T-helper 1 cell treated with Interleukin-12 subunit alpha and Interleukin-12 subunit beta and Interleukin-4 antibody, amounts not matched to agents 30 ng/mL and 1 ng/mL, for 36 hours (primary cell): ENCODE results near the gene ANO1. TPM values are rescaled to one million over a fixed set of nuclear protein-coding genes. Genes with fewer than 3 reads are reported as not detected.

Source experiments
- intact Hi-C: fragments of 100-400 bp; cut with micrococcal nuclease; formaldehyde crosslinking; loops from one replicate; pipeline ENCODE4 v1.15.1; 2024
- total RNA-seq: library from RNA; stranded (reverse); gene quantifications from 2 replicates; pipeline ENCODE4 v1.2.3, GENCODE V29; 2022

Gene ANO1
- total RNA-seq, 1 donor from 2014 or later: not detected

- intact Hi-C loops: no loop called here
Observed at GRCh38 chr11:70159627-70160570, 81.8 kb downstream of the ANO1 start.

- intact Hi-C loops: no loop called here
Observed at GRCh38 chr11:70161043-70161625, 83.0 kb downstream of the ANO1 start.

DNA sequence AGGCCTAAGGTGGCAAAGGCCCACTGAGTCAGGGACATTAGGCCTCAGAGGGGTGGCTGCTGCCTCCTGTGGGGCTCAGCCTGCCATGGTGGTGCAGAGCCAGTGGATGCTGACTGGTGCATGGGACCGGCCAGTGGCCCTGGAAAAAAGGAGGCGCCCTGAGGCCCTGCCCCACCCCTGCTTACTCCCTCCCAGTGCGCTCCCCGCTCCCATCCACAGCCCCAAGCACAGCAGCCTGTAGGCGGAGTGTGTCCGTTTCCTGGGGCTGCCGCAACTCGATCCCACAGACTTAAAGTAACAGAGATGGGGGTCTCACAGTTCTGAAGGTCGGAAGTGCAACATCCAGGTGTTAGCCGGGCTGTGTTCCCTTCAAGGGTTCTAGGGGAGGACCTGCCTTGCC lies 86.6 kb downstream of the ANO1 start:
- intact Hi-C loops: no loop called here

DNA sequence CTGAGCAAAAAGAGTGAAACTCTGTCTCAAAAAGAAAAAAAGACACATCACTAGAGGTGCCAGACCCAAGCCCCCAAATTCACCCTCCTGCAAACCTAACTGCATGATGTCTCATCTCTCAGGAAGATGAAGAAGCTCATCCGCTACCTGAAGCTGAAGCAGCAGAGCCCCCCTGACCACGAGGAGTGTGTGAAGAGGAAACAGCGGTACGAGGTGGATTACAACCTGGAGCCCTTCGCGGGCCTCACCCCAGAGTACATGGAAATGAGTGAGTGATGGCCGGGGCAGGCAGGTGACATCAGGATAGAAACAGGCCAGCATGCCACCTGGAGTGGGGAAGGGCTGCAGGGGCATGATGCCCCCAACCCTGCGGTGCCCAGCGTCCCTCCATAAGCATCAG lies 89.0 kb downstream of the ANO1 start:
- intact Hi-C loops: no loop called here

DNA sequence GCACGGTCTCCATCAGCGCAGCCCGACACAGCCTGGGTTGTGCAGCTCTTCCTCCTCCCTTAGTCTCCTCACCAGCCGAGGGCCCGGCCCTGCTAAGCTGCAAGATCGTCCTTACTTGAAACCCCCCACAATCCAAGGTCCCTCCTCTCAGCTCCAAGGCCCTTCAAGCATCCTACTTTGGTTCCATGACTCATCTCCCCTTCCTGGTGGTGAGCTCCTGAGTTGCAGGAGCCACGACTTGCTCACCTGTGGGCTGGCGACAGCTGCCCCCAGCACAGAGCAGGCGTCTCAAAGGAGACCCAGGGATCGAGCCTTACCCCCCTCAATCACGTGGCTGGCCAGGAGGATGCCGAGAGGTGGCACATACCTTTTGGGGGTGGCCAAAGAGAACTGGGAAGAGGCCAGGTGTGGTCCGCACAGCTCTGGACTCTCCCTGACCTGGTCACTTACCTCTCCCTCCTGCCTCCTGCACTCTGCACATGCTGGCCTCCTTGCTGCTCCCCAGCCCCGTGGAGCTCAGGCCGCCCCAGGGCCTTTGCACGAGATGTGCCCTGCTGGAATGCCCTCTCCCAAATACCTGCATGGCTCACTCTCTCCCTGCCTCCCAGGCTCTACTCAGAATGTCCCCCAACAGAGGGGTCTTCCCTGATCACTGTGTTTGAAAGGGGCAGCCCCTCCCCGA lies 89.7 kb downstream of the ANO1 start:
- intact Hi-C loops: no loop called here

DNA sequence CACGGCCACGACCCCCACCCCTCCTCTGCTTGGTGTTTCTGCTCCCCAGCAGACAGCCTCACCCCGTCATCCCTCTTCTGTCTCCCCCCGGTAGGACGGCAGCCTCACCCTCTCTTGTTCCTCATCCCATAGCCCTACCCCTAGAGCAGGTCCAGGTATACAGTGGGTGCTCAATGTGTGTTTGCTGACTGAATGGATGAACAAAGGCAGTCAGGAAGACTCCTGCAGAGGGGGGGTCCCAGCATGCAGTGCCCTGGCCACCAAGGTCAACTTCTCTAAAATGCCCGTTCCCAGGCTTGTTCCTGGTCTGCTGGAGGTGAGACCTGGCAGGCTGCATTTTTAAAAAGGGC lies 90.3 kb downstream of the ANO1 start:
- intact Hi-C loops: no loop called here

- intact Hi-C loops: no loop called here
Observed at GRCh38 chr11:70169127-70169526, 91.0 kb downstream of the ANO1 start.

- intact Hi-C loops: no loop called here
Observed at GRCh38 chr11:70169632-70170031, 91.5 kb downstream of the ANO1 start.

- intact Hi-C loops: no loop called here
Observed at GRCh38 chr11:70170596-70171210, 92.6 kb downstream of the ANO1 start.

DNA sequence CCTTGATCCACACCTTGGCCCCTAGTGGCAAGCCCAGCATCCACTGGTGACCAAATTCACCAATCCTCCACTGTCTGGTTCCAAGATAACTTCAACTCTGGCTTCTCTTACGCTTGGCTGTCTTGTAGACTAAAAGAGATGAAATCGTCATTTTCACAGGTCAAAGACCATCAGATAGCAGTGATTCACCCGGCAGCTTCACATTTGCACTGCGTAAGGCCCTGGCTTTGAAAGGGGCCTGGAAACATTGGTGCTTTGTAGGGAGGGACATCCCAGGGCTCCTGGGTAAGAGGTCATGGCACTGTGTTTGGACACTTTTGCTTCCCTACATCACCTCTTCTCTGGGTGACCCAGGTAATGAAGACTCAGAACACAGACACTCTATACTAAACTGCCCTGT lies 94.9 kb downstream of the ANO1 start:
- intact Hi-C loops: no loop called here

GRCh38 chr11:70174547-70175235 lies 96.6 kb downstream of the ANO1 start:
- intact Hi-C loops: no loop called here

GRCh38 chr11:70175236-70175698 lies 97.2 kb downstream of the ANO1 start:
- intact Hi-C loops: no loop called here

DNA sequence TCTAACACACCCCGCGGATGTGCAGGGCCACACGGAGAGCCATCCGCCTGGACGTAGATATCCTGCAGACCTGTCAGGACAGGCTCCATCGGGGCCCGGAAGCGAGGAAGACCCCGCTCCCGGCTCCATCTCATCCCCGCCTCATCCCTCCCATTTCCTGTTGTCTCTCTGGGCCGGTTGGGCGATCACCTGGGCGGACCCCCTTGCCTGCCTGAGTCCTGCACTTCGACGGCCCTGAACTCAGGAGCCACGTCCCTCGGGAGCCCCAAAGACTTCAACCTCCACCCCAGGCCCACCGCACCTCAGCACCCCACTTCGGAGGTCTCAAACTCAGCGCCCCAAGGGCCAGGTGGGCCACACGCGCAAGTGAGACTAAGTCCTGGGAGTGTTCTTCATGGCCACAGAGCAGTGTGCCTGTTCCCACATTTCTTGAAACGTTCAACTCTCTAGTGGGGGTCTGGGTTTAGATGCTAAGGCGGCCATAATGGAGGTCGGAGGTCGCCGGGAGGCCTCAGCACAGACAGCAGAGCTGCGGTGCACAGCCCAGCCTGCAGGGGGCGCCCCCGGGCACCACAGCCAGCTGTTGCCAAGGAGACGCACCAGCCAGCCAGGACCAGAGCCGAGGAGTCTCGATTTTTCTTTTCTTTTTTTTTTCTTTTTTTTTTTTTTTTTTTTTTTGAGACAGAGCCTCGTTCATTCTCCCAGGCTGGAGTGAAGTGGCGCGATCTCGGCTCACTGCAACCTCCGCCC lies 99.0 kb downstream of the ANO1 start:
- intact Hi-C loops: no loop called here

DNA sequence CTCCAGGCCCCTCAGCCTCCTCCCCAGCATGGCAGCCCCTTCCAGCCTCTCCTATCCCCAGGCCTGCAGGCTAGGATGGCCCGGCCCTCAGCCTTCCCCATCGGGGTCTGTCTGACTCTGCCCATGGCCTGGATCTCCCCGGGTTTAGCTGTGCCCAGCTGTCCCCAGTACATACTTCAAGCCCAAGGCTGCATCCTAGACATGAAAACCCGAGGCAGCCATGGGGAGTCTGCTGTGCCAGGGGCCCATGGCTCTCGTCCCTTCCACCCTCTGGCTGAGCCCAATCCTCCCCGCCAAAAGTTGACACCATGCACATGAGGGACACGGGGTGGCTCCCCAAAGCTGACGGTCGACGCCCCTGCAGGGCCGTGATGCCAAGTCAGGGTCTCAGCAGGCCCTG lies 102.8 kb downstream of the ANO1 start:
- intact Hi-C loops: no loop called here

GRCh38 chr11:70182266-70182665 lies 104.1 kb downstream of the ANO1 start:
- intact Hi-C loops: no loop called here

GRCh38 chr11:70183032-70183431 lies 104.9 kb downstream of the ANO1 start:
- intact Hi-C loops: no loop called here

DNA sequence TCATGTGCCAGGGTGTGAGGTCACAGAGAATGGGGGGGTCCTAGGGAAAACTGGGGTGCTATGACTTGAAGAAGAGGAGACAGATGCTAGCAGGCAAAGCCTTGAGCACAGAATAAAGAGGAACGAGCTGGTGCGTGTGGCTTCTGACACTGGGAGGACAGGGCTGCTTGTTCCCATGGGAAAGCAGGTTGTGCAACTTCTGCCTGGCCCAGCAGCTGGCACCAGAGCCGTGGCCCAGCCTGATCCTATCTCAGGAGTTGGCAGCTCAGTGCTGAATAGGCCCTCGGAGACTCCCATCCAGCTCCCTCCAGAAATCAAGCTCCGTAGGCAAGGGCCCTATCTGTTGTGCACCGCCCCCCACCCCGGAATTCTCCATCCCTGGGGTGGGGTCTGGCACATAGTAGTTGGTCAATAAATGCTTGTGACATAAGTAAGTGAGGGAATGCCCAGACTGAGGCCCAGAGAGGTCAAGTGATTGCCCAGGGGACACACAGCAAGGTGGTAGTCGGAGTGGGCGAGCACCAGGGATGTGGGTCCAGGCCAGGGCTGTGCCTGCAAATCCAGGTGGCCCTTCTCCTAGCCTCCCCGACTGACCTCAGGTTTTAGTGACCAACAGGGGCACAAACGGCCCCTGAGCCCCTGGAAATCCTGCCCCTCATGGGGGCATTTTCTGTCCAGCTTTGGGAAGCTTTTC lies 105.5 kb downstream of the ANO1 start:
- intact Hi-C loops: no loop called here

- intact Hi-C loops: no loop called here
Observed at GRCh38 chr11:70184396-70184795, 106.3 kb downstream of the ANO1 start.

DNA sequence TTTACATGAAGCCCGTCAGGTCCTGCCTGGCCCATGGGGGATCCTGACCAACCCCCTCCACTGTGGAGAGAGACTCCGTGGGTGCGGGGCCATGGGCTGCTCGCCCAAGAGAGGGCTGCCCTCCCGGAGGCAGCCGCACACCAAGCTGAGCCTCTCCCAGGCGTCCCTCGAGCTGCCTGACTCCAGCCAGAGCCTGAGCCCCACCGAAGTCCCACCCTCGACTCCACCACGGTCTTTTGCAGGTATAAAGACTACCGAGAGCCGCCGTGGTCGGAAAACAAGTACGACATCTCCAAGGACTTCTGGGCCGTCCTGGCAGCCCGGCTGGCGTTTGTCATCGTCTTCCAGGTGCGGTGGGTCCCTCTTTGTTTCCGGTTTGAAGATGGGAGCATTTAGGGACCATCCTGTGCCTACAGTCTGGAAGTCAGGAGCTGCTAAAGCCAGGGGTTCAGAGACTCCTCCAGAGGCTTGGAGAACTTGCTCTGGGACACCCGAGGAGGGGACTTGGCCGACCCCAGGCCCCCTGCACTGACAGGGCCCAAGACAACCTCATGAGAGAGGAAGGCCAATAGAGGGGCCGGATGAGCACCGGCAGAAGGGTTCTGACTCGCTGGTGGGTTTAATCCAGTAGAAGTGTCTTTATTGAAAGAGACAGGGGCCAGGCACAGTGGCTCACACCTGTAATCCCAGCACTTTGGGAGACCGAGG lies 107.4 kb downstream of the ANO1 start:
- intact Hi-C loops: no loop called here
